ENCODE data around the gene MYL9. TPM values are rescaled to one million over a fixed set of nuclear protein-coding genes. Genes with fewer than 3 reads are reported as not detected.
A peak's percentile ranks its signal among the peaks of the same experiment; 100 is the strongest.

Gene MYL9
- total RNA-seq, 6 experiments from 2014 or later: 1,181 to 1,631 (median 1,227) TPM

DNA sequence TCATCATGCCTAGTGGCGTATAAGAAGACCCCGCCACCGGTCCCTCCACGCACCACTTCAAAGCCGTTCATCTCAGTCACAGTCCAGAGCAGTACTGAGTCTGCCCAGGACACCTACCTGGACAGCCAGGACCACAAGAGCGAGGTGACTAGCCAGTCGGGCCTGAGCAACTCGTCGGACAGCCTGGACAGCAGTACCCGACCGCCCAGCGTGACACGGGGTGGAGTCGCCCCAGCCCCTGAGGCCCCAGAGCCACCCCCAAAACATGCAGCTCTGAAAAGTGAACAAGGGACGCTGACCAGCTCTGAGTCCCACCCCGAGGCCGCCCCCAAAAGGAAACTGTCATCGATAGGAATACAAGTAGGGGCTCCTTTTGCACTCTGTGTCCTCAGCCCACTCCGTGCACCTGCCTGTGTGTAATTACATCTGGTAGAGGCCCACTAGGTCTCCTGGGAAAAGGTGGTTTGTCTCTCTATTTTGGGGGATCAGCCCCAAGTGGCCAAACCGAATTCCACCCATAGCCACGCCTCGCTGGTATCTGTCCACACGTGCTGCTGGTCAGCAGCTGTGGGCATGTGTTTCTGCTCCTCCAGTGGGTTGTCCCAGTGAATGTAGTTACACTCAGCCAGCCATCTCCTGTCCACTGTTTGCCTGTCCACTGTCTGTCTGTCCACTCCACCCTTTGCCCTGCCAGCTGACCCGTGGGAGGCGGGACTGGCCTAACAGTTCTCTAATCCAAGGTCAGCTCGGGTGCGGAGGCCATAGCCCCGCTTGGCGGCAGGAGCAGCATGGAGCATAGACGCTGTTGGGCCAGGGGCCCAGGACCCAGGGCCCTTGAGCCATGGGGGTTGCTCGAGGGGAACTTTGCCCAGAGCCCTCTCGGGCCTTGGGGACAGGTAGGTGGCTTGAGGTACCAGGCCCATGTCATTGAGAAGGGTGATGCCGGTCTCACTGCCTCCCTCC lies 44.3 kb upstream of the MYL9 start:
- Mint-ChIP-seq H3K4me1 (ENCODE audit: low read depth) (peaks cover 76% of the 10 kb centered on the region), H3K36me3 (ENCODE audit: low read depth) (peaks cover 27% of the 10 kb centered on the region), H3K4me3 (no peak overlapping the region), H3K27me3 (ENCODE audit: insufficient read depth) (peaks cover 3% of the 10 kb centered on the region), H3K9me3 (no peaks in the 10 kb centered on the region), H3K27ac (peak overlapping the region; percentile 56)
- no peak for DNase-seq
- TF ChIP-seq, protein P1, sequence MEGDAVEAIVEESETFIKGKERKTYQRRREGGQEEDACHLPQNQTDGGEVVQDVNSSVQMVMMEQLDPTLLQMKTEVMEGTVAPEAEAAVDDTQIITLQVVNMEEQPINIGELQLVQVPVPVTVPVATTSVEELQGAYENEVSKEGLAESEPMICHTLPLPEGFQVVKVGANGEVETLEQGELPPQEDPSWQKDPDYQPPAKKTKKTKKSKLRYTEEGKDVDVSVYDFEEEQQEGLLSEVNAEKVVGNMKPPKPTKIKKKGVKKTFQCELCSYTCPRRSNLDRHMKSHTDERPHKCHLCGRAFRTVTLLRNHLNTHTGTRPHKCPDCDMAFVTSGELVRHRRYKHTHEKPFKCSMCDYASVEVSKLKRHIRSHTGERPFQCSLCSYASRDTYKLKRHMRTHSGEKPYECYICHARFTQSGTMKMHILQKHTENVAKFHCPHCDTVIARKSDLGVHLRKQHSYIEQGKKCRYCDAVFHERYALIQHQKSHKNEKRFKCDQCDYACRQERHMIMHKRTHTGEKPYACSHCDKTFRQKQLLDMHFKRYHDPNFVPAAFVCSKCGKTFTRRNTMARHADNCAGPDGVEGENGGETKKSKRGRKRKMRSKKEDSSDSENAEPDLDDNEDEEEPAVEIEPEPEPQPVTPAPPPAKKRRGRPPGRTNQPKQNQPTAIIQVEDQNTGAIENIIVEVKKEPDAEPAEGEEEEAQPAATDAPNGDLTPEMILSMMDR (IDR thresholded peaks at IDR 0.05): no peak

DNA sequence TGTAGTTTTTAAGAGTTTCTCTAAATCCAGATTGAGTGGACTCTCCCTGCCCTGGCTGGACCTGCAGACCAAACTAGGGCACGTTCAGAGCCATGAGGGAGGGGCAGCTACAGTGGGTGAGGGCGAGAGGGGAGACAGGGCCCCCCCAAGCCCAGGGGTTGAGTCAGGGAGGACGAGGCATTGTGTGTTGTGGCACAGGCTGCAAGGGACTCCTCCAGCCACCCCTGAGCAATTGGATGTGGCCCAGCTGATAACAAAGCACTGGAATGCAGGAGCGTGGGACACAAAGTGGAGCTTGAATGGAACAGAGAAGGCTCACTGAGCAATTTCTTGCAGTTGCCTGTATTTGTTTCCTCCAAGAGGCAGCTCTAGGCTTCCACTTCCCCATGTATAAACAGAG lies 43.5 kb upstream of the MYL9 start:
- no peak overlapping the region for H3K4me3 Mint-ChIP-seq
- TF ChIP-seq, protein P1 (IDR thresholded peaks at IDR 0.05): no peak
- no peak for DNase-seq
- no peaks in the 10 kb centered on the region for H3K9me3 Mint-ChIP-seq
- peaks cover 28% of the 10 kb centered on the region for H3K36me3 Mint-ChIP-seq (ENCODE audit: low read depth)
- peaks cover 72% of the 10 kb centered on the region for H3K4me1 Mint-ChIP-seq (ENCODE audit: low read depth)
- H3K27ac Mint-ChIP-seq: peak overlapping the region; percentile 56
- peaks cover 3% of the 10 kb centered on the region for H3K27me3 Mint-ChIP-seq (ENCODE audit: insufficient read depth)

- peak overlapping the region; percentile 56 for H3K27ac Mint-ChIP-seq
- TF ChIP-seq, protein P1 (IDR thresholded peaks at IDR 0.05): no peak
- H3K4me1 Mint-ChIP-seq (ENCODE audit: low read depth): peaks cover 70% of the 10 kb centered on the region
- no peaks in the 10 kb centered on the region for H3K9me3 Mint-ChIP-seq
- no peak overlapping the region for H3K4me3 Mint-ChIP-seq
- DNase-seq: no peak
- H3K36me3 Mint-ChIP-seq (ENCODE audit: low read depth): peaks cover 32% of the 10 kb centered on the region
- peaks cover 3% of the 10 kb centered on the region for H3K27me3 Mint-ChIP-seq (ENCODE audit: insufficient read depth)
Observed at GRCh38 chr20:36498386-36499179, 42.7 kb upstream of the MYL9 start.

GRCh38 chr20:36499211-36499610 lies 42.1 kb upstream of the MYL9 start:
- no peaks in the 10 kb centered on the region for H3K9me3 Mint-ChIP-seq
- H3K36me3 Mint-ChIP-seq (ENCODE audit: low read depth): peaks cover 36% of the 10 kb centered on the region
- H3K4me1 Mint-ChIP-seq (ENCODE audit: low read depth): peaks cover 67% of the 10 kb centered on the region
- TF ChIP-seq, protein P1 (IDR thresholded peaks at IDR 0.05): no peak
- H3K27me3 Mint-ChIP-seq (ENCODE audit: insufficient read depth): peaks cover 3% of the 10 kb centered on the region
- H3K27ac Mint-ChIP-seq: peak overlapping the region; percentile 69; the same call in 1 of the 2 replicates
- peak overlapping the region; percentile 47; the same call in 1 of the 2 replicates for H3K4me3 Mint-ChIP-seq
- DNase-seq: no peak

DNA sequence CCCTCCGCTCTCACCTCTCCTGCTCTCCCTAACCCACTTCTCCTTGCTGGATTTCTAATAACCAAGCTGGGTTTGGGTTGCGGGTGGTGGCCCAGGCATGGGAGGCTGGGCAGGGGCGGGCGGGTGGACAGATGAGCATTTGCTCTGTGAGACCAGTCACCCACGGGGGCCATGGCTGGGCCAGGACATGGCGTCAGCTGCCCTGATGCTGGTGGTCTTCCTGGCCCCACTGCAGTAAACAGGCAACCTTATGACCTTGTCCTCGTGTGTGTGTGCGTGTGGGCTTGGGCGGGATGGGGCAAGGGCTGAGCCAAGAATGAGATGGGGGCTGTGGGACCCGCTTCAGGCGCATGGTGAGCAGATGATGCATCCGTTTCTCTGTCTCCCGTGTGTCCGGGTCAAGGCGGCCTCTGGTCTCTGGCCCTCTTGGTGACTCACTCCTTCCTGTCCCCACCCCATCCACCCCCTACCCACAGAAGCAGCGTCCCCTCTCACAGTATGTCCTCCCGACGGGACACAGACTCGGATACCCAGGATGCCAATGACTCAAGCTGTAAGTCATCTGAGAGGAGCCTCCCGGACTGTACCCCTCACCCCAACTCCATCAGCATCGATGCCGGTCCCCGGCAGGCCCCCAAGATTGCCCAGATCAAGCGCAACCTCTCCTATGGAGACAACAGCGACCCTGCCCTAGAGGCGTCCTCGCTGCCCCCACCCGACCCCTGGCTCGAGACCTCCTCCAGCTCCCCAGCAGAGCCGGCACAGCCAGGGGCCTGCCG lies 41.4 kb upstream of the MYL9 start:
- peaks cover 41% of the 10 kb centered on the region for H3K36me3 Mint-ChIP-seq (ENCODE audit: low read depth)
- no peaks in the 10 kb centered on the region for H3K9me3 Mint-ChIP-seq
- peaks cover 3% of the 10 kb centered on the region for H3K27me3 Mint-ChIP-seq (ENCODE audit: insufficient read depth)
- TF ChIP-seq, protein P1 (IDR thresholded peaks at IDR 0.05): no peak
- DNase-seq: peak; percentile 21
- peak overlapping the region; percentile 63 for H3K4me3 Mint-ChIP-seq
- H3K4me1 Mint-ChIP-seq (ENCODE audit: low read depth): peaks cover 64% of the 10 kb centered on the region
- H3K27ac Mint-ChIP-seq: peak overlapping the region; percentile 88
